DMS 273 (cell line): ENCODE results near the gene ANO5.

Experiments used
- DNase-seq: peaks from one replicate; lab custom pipeline; 2025; ENCODE audit not compliant: unreplicated experiment; lab: John Stamatoyannopoulos, UW

Gene ANO5, protein sequence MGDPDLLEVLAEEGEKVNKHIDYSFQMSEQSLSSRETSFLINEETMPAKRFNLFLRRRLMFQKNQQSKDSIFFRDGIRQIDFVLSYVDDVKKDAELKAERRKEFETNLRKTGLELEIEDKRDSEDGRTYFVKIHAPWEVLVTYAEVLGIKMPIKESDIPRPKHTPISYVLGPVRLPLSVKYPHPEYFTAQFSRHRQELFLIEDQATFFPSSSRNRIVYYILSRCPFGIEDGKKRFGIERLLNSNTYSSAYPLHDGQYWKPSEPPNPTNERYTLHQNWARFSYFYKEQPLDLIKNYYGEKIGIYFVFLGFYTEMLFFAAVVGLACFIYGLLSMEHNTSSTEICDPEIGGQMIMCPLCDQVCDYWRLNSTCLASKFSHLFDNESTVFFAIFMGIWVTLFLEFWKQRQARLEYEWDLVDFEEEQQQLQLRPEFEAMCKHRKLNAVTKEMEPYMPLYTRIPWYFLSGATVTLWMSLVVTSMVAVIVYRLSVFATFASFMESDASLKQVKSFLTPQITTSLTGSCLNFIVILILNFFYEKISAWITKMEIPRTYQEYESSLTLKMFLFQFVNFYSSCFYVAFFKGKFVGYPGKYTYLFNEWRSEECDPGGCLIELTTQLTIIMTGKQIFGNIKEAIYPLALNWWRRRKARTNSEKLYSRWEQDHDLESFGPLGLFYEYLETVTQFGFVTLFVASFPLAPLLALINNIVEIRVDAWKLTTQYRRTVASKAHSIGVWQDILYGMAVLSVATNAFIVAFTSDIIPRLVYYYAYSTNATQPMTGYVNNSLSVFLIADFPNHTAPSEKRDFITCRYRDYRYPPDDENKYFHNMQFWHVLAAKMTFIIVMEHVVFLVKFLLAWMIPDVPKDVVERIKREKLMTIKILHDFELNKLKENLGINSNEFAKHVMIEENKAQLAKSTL

GRCh38 chr11:22192642-22193347 lies at the start of gene ANO5:
Gene ANO5 (plus strand): TSS chr11:22193085. CDS start chr11:22193493, 408 bp downstream.
- peak; percentile 84 for DNase-seq

GRCh38 chr11:22151649-22152197 lies 41.2 kb upstream of the ANO5 start:
- no peak for DNase-seq

DNA sequence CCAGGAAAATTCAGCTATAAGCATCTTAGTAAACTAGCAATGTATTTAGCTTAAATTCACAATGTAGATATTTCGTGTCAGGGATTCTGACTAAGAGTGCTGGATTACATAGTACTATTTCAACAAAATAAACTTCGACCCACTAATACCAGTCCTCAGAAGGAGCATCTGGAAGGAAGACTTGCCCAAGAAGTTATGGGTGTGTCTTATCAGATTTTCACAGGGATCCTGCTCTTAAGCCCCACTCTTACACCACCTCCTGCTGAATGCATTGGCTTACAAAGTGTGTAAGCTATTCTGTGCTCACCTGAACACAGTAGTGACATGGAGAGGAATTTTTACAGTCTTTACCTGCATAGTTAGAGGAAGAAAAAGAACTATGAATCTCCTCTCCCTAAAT lies 35.4 kb upstream of the ANO5 start:
- DNase-seq, result no peak

DNA sequence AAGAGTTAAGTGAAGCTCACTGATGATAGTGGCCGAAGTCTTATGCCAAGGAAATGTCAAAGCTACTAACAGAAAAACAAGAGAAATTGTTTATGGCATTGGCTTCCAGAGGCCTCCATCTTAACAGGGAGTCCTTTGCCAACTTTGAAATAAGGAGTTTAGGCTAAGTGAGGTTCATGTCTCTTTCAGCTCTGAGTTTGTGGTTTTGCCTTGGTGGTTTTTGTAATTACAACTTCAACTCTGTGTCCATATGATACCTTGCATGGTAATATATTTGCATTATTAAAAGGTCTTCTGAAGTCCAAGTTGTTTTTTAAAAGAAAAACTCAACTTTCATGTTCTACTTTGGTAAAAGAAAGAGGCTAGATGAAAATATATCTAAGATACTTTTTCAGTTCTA lies 31.4 kb upstream of the ANO5 start:
- DNase-seq, result no peak

DNA sequence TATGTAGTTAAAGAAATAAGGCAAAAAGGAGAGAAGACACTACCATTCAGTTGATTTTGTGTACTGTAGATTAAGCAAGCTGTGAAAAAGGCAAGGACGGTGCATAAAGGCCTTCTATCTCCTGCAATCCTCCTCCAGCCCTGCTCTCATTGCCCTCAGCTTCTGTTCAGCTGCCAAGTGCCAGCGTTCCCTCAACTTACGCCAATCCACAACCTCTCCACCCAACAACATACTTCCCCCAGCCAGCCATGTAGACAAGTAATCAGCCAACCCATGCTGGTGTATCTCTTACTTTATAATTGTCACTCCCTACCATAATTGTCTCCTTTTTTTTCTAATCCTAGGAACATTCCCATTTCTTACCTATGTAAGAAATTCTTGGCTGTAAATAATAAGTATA lies 30.1 kb upstream of the ANO5 start:
- DNase-seq, result no peak

DNA sequence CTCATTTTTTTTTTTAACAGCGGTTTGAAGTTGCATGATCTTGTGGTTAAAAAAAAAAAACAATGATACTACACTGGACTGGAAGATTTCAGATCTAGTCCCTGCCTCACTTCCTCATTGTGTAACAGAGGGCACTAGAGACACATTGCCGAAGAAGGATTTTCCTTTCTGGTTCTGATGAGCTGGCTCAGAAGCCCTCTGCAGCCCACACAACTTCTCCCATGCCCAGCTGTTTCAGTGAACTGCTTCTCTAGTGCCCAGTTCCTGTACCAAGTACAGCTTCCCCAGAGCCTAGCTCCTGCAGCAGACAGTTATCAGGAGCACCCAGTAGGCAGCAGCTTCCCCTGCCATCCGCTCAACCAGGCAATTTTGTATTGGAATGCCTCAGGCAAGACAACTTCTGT lies 29.5 kb upstream of the ANO5 start:
- no peak for DNase-seq

- DNase-seq, result no peak
Observed at GRCh38 chr11:22165087-22165486, 27.8 kb upstream of the ANO5 start.

DNA sequence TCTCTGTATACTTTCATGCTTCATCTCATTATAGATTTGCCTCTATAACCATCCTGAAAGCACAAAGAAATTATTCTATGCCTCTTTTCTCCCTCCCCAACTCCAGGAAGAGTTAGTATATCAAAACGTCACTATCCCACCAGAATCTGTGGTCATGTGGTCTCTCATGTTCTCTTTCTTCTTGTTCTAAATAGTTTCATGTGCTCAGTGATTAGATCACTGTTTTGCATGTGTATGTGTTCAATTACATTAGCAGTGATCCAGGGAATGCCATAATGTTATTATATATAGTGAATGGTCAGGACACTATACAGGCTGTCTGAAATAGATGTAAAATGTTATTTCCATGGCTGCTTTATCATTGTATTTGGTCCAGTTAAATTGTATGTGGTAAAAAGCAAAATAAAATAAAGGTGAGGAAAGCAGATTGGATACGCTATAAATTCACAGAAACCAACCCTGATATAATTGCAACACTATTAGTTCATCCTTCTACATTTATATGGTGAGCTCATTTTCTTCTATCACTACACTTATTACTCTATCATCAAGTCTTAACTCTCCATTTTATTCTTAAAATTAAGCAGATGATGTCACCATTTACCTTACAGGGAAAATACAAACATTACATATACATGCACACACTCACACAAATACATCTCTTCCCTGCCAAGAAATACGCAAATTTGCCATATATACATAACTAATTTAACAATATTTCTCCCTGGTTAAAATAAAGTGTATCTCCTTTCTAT lies 26.9 kb upstream of the ANO5 start:
- DNase-seq, result no peak

- DNase-seq, result peak; percentile 14
Observed at GRCh38 chr11:22169833-22170232, 23.1 kb upstream of the ANO5 start.

DNA sequence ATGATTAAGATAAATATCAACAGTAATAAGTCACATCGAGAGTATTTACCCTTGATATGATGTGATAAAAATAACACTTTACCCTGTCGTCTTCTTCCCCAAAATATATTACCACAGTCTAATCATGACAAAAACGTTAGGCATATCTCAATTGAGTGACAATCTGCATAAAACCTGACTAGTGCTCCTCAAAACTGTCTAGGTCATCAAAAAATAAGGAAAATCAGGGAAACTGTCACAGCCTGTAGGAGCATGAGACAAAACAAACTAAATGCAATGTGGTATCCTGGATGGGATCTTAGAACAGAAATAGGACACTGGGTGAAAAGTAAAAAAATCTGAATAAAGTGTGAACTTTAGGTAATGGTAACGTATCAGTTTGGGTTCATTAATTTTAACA lies 19.4 kb upstream of the ANO5 start:
- no peak for DNase-seq

DNA sequence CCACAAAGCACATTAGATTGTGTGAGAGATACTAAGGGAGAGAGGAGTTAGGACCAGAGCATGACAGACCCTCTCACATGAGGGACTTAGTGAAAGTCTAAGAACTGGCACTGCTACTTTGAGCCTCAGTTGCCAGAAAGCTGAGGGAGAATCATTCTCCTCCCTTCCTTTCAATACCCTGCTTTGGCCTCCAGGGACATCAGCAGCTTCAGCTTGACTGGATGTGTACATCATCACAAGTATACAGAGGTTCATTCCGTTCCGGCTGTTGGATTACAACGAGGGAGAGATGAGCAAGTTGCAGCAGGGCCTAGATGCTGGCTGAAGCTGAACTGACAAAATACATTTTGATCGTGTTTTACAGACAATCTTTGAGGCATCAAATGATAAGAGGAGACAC lies 15.7 kb upstream of the ANO5 start:
- DNase-seq, result peak; percentile 1

DNA sequence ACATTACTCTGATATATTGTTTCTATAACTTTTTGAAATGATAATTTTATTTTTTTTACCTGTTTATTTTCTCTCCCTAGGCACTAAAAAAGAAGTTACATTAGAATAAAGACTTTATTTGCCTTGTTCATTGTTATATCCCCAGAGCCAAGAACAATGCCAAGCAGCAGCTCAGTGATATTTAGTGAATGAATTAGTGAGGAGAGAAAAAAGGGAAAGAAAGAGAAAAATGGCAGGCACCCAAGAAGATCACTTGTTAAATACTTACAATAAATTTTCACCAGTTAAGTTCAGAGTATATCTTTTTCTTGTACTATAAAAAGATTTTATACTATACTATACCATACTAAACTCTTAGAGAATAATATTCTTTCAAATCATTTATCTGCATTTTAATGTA lies 13.3 kb upstream of the ANO5 start:
- no peak for DNase-seq

GRCh38 chr11:22180131-22180530 lies 12.8 kb upstream of the ANO5 start:
- no peak for DNase-seq

- no peak for DNase-seq
Observed at GRCh38 chr11:22189660-22190059, 3.2 kb upstream of the ANO5 start.

DNA sequence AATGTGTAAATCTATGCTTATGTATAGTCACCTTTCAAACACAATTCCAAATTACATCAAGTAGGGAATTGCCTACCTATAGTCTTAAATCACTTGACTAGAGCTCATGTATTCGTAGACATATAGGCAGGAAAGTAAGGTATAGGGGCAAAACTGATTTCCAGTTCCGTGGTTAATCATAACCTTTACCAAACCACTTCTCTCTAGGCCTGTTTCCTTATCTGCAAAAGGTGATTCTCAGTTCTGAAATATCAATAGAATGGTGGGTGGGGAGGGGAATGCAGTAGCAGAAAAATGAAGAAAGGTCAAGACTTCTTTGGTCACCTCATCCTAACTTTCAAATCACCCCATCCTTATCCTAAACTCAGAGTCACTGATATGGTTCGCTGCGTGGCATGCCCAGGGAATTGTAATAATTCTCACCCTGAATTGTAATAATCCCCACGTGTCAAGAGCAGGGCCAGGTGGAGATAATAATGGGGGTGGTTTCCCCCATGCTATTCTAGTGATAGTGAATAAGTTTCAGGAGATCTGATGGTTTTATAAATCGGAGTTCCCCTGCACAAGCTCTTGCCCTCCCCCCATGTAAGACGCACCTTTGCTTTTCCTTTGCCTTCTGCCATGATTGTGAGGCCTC lies 1.9 kb upstream of the ANO5 start:
- DNase-seq, result no peak

DNA sequence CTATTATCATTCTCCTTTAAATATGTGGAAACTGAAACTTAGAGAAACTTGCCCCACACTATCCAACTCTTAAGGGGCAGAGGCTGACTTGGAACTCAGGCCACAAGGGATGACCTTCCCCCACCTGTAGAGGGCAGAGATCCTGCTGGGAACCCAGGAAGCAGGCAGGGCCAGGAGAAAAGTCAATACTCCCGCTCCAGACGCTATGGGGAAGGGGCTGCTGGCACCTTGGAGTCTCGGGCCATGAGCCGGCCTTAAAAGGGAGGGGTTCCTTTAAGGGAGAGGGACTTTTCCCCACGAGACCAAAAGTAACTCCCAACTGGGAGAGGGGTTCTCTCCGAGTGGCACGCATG lies 620 bp upstream of the ANO5 start:
- DNase-seq, result peak; percentile 48

GRCh38 chr11:22193348-22194051 lies 615 bp downstream of the ANO5 start:
- DNase-seq, result peak; percentile 73

GRCh38 chr11:22194306-22194705 lies 1.4 kb downstream of the ANO5 start:
- DNase-seq, result peak; percentile 11

DNA sequence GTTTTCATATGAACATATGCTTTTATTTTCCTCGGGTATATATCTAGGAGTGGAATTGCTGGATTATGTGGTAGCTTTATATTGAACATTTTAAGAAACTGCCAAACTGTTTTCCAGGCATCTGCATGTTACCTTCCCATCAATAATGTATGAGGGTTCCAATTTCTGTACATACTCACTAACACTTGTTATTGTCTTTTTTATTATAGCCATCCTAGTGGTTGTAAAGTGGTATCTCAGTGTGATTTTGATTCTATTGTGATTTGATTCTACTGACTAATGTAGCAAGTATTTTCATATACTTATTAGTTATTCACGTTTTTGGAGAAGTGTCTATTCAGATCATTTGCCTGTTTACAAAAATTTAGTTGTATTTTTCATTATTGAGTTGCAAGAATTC lies 2.0 kb downstream of the ANO5 start:
- no peak for DNase-seq
